GM10248 (cell line): Measurements from ENCODE around the gene SEC24A.
"Not testable (repeated sequence)": the region's sequence is repeated elsewhere in the genome, so short reads cannot be mapped to it uniquely, and the experiment has no call there.

Experiments
- CTCF ChIA-PET: fragments of 300-600 bp; sonication (Branson Sonifier 250); formaldehyde crosslinking; extraction: SDS; loops from one replicate; lab custom pipeline; 2021; ENCODE audit warnings: antibody characterized with exemption; lab: Yijun Ruan, JAX
- POLR2A ChIA-PET: fragments of 350-650 bp; sonication (Branson Sonifier 250); formaldehyde crosslinking; extraction: SDS; loops from one replicate; lab custom pipeline; 2020; ENCODE audit warnings: antibody characterized with exemption; lab: Yijun Ruan, JAX
- DNase-seq: peaks from one replicate; pipeline ENCODE4 v3.0.0; 2012; ENCODE audit errors: extremely low spot score
- CTCF ChIP-seq: IDR thresholded peaks from 2 replicates; pipeline ENCODE4 v1.5.1; 2012; ENCODE audit warnings: mild to moderate bottlenecking, low read depth; ENCODE audit errors: extremely low read depth, missing control alignments, control extremely low read depth

SEC24A gene

DNA sequence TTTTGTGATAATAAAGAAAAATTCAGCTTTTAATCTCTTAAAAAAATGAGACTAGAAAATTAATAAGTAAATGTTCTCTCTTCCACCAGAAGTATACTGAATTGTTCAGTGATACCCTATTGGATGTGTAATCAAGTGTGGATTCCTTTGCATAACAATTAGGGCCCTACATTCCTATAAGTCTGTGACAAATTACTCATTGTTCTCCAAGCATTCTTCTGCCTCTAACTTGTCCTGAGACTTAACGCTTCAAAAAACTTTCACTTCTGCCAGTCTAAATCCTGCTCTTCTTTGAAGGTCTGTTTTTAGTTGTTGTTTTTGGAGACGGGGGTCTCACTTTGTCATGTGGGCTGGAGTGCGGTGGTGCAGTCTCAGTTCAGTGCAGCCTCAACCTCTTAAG is 100.8 kb downstream of the SEC24A start:
- POLR2A ChIA-PET: no interaction called here

DNA sequence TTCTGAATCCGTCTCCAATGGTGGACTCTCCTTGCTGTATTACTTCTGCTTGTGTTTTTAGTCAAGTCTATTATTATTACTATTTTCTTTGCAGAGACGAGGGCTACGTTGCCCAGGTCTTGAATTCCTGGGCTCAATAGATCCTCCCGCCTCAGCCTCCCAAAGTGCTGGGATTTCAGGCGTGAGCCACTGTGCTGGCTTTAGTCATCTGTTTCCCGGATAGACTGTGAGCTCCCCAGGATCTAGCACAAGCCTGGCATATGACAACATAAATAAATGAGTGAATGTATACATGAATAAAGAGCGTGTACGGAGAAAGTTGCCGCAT is 109.6 kb downstream of the SEC24A start:
- DNase-seq: no peak
- ChIA-PET POLR2A (interaction anchor here (0.7 to 0.9 kb wide), 2 partner anchors 87 to 110 kb away, joined by 4 to 5 read pairs; partner anchors contain the start of gene C5orf24), CTCF (interaction anchor here (0.9 to 6.8 kb wide), 22 partner anchors 8 to 203 kb away, joined by 3 to 66 read pairs (median 4); partner anchors contain the start of genes CAMLG and PCBD2)
- TF ChIP-seq CTCF: no peak

More for the DNA sequence above, 100.8 kb downstream of the SEC24A start:
- no peak for DNase-seq
- TF ChIP-seq CTCF: no peak
- CTCF ChIA-PET: interaction anchor here (0.7 to 0.8 kb wide), 2 partner anchors 9 kb away, joined by 3 to 6 read pairs; partner anchors contain the start of gene DDX46

GRCh38 chr5:134758504-134759341 is 110.1 kb downstream of the SEC24A start, which contains the start of gene DDX46:
Gene DDX46 (plus strand): TSS chr5:134758779. CDS start chr5:134758939, 160 bp downstream.
- ChIA-PET CTCF (interaction anchor here (1.0 to 6.8 kb wide), 20 partner anchors 9 to 154 kb away, joined by 3 to 66 read pairs (median 4); partner anchors contain the start of genes CAMLG and PCBD2), POLR2A (interaction anchor here (0.7 to 0.9 kb wide), 2 partner anchors 87 to 111 kb away, joined by 4 to 5 read pairs; partner anchors contain the start of gene C5orf24)
- DNase-seq: peak; percentile 97
- peak; percentile 95 for TF ChIP-seq CTCF

- DNase-seq, POLR2A ChIA-PET: not testable (repeated sequence)
- CTCF ChIA-PET: interaction anchor here (1.5 kb wide), 1 partner anchor 29 kb away, joined by 4 read pairs; the partner anchor contains the start of gene CAMLG
Observed at GRCh38 chr5:134767528-134768291, 119.1 kb downstream of the SEC24A start.

- POLR2A ChIA-PET: no interaction called here
- CTCF ChIA-PET: interaction anchor here (1.1 kb wide), 1 partner anchor 52 kb away, joined by 3 read pairs; no protein-coding TSS in a partner anchor
- no peak for DNase-seq
- no peak for TF ChIP-seq CTCF
Observed at GRCh38 chr5:134769206-134769605, 120.6 kb downstream of the SEC24A start.

DNA sequence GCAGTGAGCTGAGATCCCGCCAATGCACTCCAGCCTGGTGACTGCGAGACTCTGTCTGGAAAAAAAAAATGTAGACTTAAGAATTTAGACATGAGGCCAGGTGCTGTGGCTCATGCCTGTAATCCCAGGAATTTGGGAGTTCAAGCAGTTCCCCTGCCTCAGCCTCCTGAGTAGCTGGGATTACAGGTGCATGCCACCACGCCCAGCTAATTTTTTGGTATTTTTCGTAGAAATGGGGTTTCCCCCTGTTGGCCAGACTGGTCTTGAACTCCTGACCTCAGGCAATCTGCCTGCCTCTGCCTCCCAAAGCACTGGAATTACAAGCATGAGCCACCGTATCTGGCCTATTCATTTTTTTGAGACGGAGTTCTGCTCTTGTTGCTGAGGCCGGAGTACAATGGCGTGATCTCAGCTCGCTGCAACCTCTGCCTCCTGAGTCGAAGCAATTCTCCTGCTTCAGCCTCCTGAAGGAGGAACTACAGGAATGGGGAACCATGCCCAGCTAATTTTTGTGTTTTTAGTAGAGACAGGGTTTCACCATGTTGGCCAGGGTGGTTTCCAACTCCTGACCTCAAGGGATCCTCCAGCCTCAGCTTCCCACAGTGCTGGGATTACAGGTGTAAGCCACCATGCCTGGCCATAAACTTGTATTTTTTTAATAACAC is 124.0 kb downstream of the SEC24A start:
- POLR2A ChIA-PET: no interaction called here
- CTCF ChIA-PET: interaction anchor here (1.2 to 1.3 kb wide), 2 partner anchors 10 to 14 kb away, joined by 3 to 4 read pairs; partner anchors contain the start of gene DDX46
- DNase-seq: no peak
- TF ChIP-seq CTCF: no peak
